Astrocyte (in vitro differentiated cells and primary cell): ENCODE measurements around the gene TMEM52B. TPM values are rescaled to one million over a fixed set of nuclear protein-coding genes. Genes with fewer than 3 reads are reported as not detected.

Experiments used
- DNase-seq: peaks from one replicate; pipeline ENCODE4 v3.0.0-alpha.2; 2010; ENCODE audit warnings: low read depth
- FAIRE-seq: peaks from 2 replicates; lab custom pipeline; 2011; peaks lifted over from hg19 to GRCh38; lab: Jason Lieb, UNC
- H2AFZ ChIP-seq: 2 replicates; pipeline ENCODE4 v1.6.0; 2012; ENCODE audit warnings: low read depth, low read length, inconsistent platforms
- H3K27ac ChIP-seq: 2 replicates; pipeline ENCODE4 v1.5.1; 2011; ENCODE audit warnings: low read depth, low read length, inconsistent platforms
- H3K27me3 ChIP-seq: 2 replicates; pipeline ENCODE4 v1.6.0; 2011; ENCODE audit warnings: low read length, inconsistent platforms; ENCODE audit not compliant: insufficient read depth
- H3K36me3 ChIP-seq: 2 replicates; pipeline ENCODE4 v1.5.1; 2011; ENCODE audit warnings: low read length, inconsistent platforms; ENCODE audit not compliant: insufficient read depth
- H3K4me1 ChIP-seq: 2 replicates; pipeline ENCODE4 v1.5.1; 2011; ENCODE audit warnings: low read length, inconsistent platforms; ENCODE audit not compliant: insufficient read depth
- H3K4me2 ChIP-seq: 2 replicates; pipeline ENCODE4 v1.6.0; 2012; ENCODE audit warnings: low read length, inconsistent platforms
- H3K4me3 ChIP-seq: 2 replicates; pipeline ENCODE4 v1.5.1; 2011; ENCODE audit warnings: low read depth, mild to moderate bottlenecking, low read length, inconsistent platforms; ENCODE audit not compliant: insufficient read depth
- H3K79me2 ChIP-seq: 2 replicates; pipeline ENCODE4 v1.6.0; 2012; ENCODE audit warnings: mild to moderate bottlenecking, low read length, inconsistent platforms; ENCODE audit not compliant: insufficient read depth
- H3K9ac ChIP-seq: 2 replicates; pipeline ENCODE4 v1.6.0; 2012; ENCODE audit warnings: mild to moderate bottlenecking, low read length, inconsistent platforms
- H3K9me3 ChIP-seq: 2 replicates; pipeline ENCODE4 v1.5.1; 2012; ENCODE audit warnings: low read depth, mild to moderate bottlenecking, low read length, inconsistent platforms; ENCODE audit not compliant: insufficient read depth
- H4K20me1 ChIP-seq: 2 replicates; pipeline ENCODE4 v1.6.0; 2012; ENCODE audit warnings: low read length, inconsistent platforms; ENCODE audit not compliant: insufficient read depth
- H3K27ac Mint-ChIP-seq: one replicate; pipeline ENCODE4 v1.8.0; 2021; ENCODE audit warnings: mild to moderate bottlenecking, mixed read lengths; ENCODE audit not compliant: unreplicated experiment
- H3K27me3 Mint-ChIP-seq: one replicate; pipeline ENCODE4 v1.8.0; 2021; ENCODE audit warnings: low read depth, mixed read lengths; ENCODE audit not compliant: unreplicated experiment
- H3K36me3 Mint-ChIP-seq: one replicate; pipeline ENCODE4 v1.8.0; 2021; ENCODE audit warnings: low read depth, mixed read lengths; ENCODE audit not compliant: unreplicated experiment
- H3K4me1 Mint-ChIP-seq: one replicate; pipeline ENCODE4 v1.8.0; 2021; ENCODE audit warnings: low read depth, mixed read lengths; ENCODE audit not compliant: unreplicated experiment
- H3K4me3 Mint-ChIP-seq: one replicate; pipeline ENCODE4 v1.8.0; 2021; ENCODE audit warnings: mild to moderate bottlenecking, moderate library complexity, mixed read lengths; ENCODE audit not compliant: unreplicated experiment
- H3K9me3 Mint-ChIP-seq: one replicate; pipeline ENCODE4 v1.8.0; 2021; ENCODE audit warnings: mild to moderate bottlenecking, mixed read lengths; ENCODE audit not compliant: unreplicated experiment
- CTCF ChIP-seq: IDR thresholded peaks from 2 replicates; pipeline ENCODE4 v1.5.1; 2011; ENCODE audit warnings: low read depth, mild to moderate bottlenecking, inconsistent platforms, low read length, moderate library complexity; ENCODE audit not compliant: insufficient read depth
- EZH2 ChIP-seq: IDR thresholded peaks from 2 replicates; pipeline ENCODE4 v1.6.1; 2012; ENCODE audit warnings: mild to moderate bottlenecking, low read length, inconsistent platforms; ENCODE audit not compliant: insufficient read depth
- total RNA-seq: library from RNA; stranded (reverse); gene quantifications from 2 replicates; pipeline ENCODE4 v1.2.1, GENCODE V29; 2021

Gene TMEM52B
- total RNA-seq, 1 donor from 2014 or later, result 0.45 TPM

- no peak overlapping the region for H3K27ac ChIP-seq
- H3K4me2 ChIP-seq, result no peak overlapping the region
- peak; percentile 26 for FAIRE-seq
- H3K9me3 Mint-ChIP-seq, result no peaks in the 10 kb centered on the region
- H3K27me3 Mint-ChIP-seq, result peaks cover 1% of the 10 kb centered on the region
- H3K36me3 Mint-ChIP-seq, result no peaks in the 10 kb centered on the region
- H2AFZ ChIP-seq, result no peak overlapping the region
- H3K4me1 ChIP-seq, result no peaks in the 10 kb centered on the region
- H3K4me3 Mint-ChIP-seq, result no peak overlapping the region
- no peaks in the 10 kb centered on the region for H3K27me3 ChIP-seq
- no peaks in the 10 kb centered on the region for H3K79me2 ChIP-seq
- H4K20me1 ChIP-seq, result no peaks in the 10 kb centered on the region
- H3K4me3 ChIP-seq, result no peak overlapping the region
- no peak overlapping the region for H3K27ac Mint-ChIP-seq
- peak; percentile 27 for DNase-seq
- H3K36me3 ChIP-seq, result no peaks in the 10 kb centered on the region
- no peak overlapping the region for H3K9ac ChIP-seq
- H3K9me3 ChIP-seq, result no peaks in the 10 kb centered on the region
- TF ChIP-seq CTCF (no peak), EZH2 (no peak)
- peaks cover 5% of the 10 kb centered on the region for H3K4me1 Mint-ChIP-seq
Measured at GRCh38 chr12:10169104-10169503, 9.7 kb upstream of the TMEM52B start.

- no peak overlapping the region for H3K4me3 ChIP-seq
- TF ChIP-seq EZH2 (no peak), CTCF (no peak)
- FAIRE-seq, result no peak
- H3K79me2 ChIP-seq, result no peaks in the 10 kb centered on the region
- no peaks in the 10 kb centered on the region for H3K9me3 ChIP-seq
- no peak overlapping the region for H3K27ac Mint-ChIP-seq
- no peak overlapping the region for H3K27ac ChIP-seq
- H3K4me2 ChIP-seq, result no peak overlapping the region
- no peaks in the 10 kb centered on the region for H3K36me3 ChIP-seq
- no peaks in the 10 kb centered on the region for H3K4me1 ChIP-seq
- H3K4me1 Mint-ChIP-seq, result peaks cover 5% of the 10 kb centered on the region
- no peaks in the 10 kb centered on the region for H3K27me3 ChIP-seq
- DNase-seq, result no peak
- H3K27me3 Mint-ChIP-seq, result peaks cover 1% of the 10 kb centered on the region
- H3K36me3 Mint-ChIP-seq, result no peaks in the 10 kb centered on the region
- no peak overlapping the region for H2AFZ ChIP-seq
- H3K9ac ChIP-seq, result no peak overlapping the region
- no peak overlapping the region for H3K4me3 Mint-ChIP-seq
- no peaks in the 10 kb centered on the region for H4K20me1 ChIP-seq
- no peaks in the 10 kb centered on the region for H3K9me3 Mint-ChIP-seq
Measured at GRCh38 chr12:10170216-10170615, 8.6 kb upstream of the TMEM52B start.

- H3K27ac Mint-ChIP-seq, result no peak within 1 kb of the TSS
- Histone ChIP-seq H3K9me3 (no peaks in the 10 kb centered on the region), H3K4me1 (no peaks in the 10 kb centered on the region), H3K9ac (no peak within 1 kb of the TSS), H3K4me2 (no peak within 1 kb of the TSS), H3K36me3 (no peaks in the 10 kb centered on the region), H3K4me3 (no peak within 1 kb of the TSS), H2AFZ (no peak within 1 kb of the TSS), H3K27me3 (peaks cover 2% of the 10 kb centered on the region), H4K20me1 (no peaks in the 10 kb centered on the region), H3K27ac (no peak within 1 kb of the TSS), H3K79me2 (no peaks in the 10 kb centered on the region)
- no peak within 1 kb of the TSS for H3K4me3 Mint-ChIP-seq
- H3K9me3 Mint-ChIP-seq, result no peaks in the 10 kb centered on the region
- TF ChIP-seq EZH2 (no peak), CTCF (no peak)
- H3K27me3 Mint-ChIP-seq, result peaks cover 1% of the 10 kb centered on the region
- DNase-seq, result peak; percentile 30
- H3K36me3 Mint-ChIP-seq, result no peaks in the 10 kb centered on the region
- FAIRE-seq, result no peak
- peaks cover 5% of the 10 kb centered on the region for H3K4me1 Mint-ChIP-seq
Measured at GRCh38 chr12:10171973-10172728, 6.7 kb upstream of the TMEM52B start, which contains the start of gene OLR1. Gene OLR1 (minus strand): TSS chr12:10172132. CDS start chr12:10172077, 55 bp downstream.
